KOPT-K1 (cell line): ENCODE results near the gene MLANA.

Experiments used
- H3K27ac ChIP-seq: fragments of 200-600 bp; sonication (generic); 2 replicates; pipeline ENCODE4 v1.5.1; 2016; ENCODE audit warnings: antibody characterized with exemption, mild to moderate bottlenecking, low read depth, low read length; ENCODE audit not compliant: poor library complexity, severe bottlenecking
- H3K36me3 ChIP-seq: fragments of 200-600 bp; sonication (generic); 2 replicates; pipeline ENCODE4 v1.5.1; 2017; ENCODE audit warnings: antibody characterized with exemption, mild to moderate bottlenecking, low read length, moderate library complexity; ENCODE audit not compliant: insufficient read depth
- H3K9me3 ChIP-seq: fragments of 200-600 bp; sonication (generic); 2 replicates; pipeline ENCODE4 v1.5.1; 2017; ENCODE audit warnings: antibody characterized with exemption, low read length, mild to moderate bottlenecking; ENCODE audit not compliant: insufficient read depth, poor library complexity, severe bottlenecking

MLANA gene

GRCh38 chr9:5890641-5891040 lies at the start of gene MLANA:
TSS of gene MLANA (plus strand) at chr9:5890889. CDS start at chr9:5892475, 1,586 bp downstream.
- no peaks in the 10 kb centered on the region for H3K36me3 ChIP-seq
- H3K27ac ChIP-seq: no peak within 1 kb of the TSS
- H3K9me3 ChIP-seq: no peaks in the 10 kb centered on the region

GRCh38 chr9:5841771-5842573 lies 48.7 kb upstream of the MLANA start:
- Histone ChIP-seq H3K36me3 (no peaks in the 10 kb centered on the region), H3K9me3 (no peaks in the 10 kb centered on the region), H3K27ac (no peak overlapping the region)

DNA sequence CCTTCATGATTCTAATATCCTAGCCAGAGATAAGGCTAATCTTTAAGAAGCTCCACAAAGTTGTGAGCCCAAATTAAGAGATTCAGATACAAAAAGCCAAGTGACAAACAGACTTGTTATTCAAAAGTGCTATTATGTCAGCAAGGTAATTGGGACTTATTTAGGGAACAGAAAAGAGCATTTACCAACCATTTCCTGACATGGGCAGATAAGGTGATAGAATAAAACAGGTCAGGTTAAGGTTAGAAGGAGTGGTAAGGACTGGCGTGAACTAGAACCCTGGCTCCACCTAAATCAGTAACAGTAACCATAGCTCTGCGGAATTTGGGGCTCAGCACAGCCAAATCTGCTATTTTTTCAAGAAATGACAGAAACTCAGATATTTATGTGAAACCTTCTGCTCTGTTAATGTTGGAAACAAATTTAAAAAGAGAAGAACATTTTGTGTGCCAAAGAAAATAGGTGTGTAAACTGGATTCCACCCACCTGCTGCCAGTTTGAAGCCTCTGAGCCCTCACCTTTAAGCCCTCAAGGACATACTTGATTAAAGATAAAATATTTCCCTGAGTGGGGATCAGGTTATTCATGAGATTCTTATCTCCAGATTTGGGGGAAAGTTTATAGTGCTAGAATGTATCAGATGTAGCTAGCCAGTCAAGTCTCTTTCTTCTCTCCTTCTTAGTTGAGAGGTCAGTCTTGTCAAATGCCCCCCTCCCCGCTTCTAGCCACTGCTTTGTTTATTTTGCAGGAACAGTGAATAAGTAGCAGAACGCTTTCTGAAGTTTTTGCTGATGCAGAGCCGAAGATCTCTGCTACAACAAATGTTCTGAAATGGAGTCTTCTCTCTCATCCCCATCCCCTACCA lies 47.5 kb upstream of the MLANA start:
- Histone ChIP-seq H3K36me3 (no peaks in the 10 kb centered on the region), H3K27ac (no peak overlapping the region), H3K9me3 (no peaks in the 10 kb centered on the region)

GRCh38 chr9:5843794-5844471 lies 46.8 kb upstream of the MLANA start:
- Histone ChIP-seq H3K27ac (no peak overlapping the region), H3K36me3 (no peaks in the 10 kb centered on the region), H3K9me3 (no peaks in the 10 kb centered on the region)

GRCh38 chr9:5845157-5845531 lies 45.5 kb upstream of the MLANA start:
- H3K9me3 ChIP-seq: no peaks in the 10 kb centered on the region
- no peaks in the 10 kb centered on the region for H3K36me3 ChIP-seq
- H3K27ac ChIP-seq: no peak overlapping the region

- no peak overlapping the region for H3K27ac ChIP-seq
Observed at GRCh38 chr9:5846096-5846495, 44.6 kb upstream of the MLANA start.

GRCh38 chr9:5846501-5846921 lies 44.2 kb upstream of the MLANA start:
- Histone ChIP-seq H3K27ac (no peak overlapping the region), H3K9me3 (no peaks in the 10 kb centered on the region), H3K36me3 (no peaks in the 10 kb centered on the region)

More at GRCh38 chr9:5846096-5846495, 44.6 kb upstream of the MLANA start:
- Histone ChIP-seq H3K36me3 (no peaks in the 10 kb centered on the region), H3K9me3 (no peaks in the 10 kb centered on the region)

GRCh38 chr9:5848372-5848882 lies 42.3 kb upstream of the MLANA start:
- Histone ChIP-seq H3K9me3 (no peaks in the 10 kb centered on the region), H3K27ac (no peak overlapping the region), H3K36me3 (no peaks in the 10 kb centered on the region)

DNA sequence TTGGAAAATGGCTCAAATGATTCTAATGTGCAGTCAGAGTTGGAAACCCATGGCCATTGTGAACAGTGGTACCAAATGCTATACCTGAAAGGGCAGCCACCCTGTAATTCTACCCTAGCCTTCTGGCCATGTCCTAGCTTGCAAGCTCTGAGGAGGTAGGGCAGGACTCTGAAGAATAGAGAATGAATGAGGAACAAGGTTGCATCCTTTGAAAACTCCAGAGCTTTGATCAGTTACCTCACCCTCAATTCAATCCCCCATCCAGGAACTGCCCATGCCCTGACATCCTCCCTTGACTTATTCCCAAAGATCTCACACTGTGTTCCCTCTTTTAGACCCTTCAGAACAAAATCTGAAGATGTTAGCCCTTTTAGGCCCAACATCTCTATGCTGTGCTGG lies 40.0 kb upstream of the MLANA start:
- Histone ChIP-seq H3K27ac (no peak overlapping the region), H3K36me3 (no peaks in the 10 kb centered on the region), H3K9me3 (no peaks in the 10 kb centered on the region)

DNA sequence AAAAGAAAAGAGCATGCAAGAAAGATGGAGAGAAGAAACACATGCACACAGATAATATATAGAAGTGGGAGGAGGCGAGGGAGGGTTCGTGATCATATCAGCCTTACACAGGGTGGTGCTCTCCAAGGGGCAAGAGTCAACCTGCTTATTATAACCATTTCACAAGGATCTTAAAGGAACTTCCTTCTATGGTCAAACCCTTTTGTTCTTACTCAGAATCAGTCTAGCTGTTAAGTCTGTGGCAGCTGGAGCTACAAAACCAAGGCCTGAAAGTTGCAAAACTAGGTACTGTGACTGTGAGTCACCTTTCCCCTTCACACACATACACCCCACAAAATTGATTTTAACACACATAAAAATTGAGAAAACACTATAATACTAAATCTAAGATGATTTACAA lies 39.2 kb upstream of the MLANA start:
- H3K9me3 ChIP-seq: no peaks in the 10 kb centered on the region
- H3K27ac ChIP-seq: no peak overlapping the region
- no peaks in the 10 kb centered on the region for H3K36me3 ChIP-seq

- no peaks in the 10 kb centered on the region for H3K36me3 ChIP-seq
- no peaks in the 10 kb centered on the region for H3K9me3 ChIP-seq
- H3K27ac ChIP-seq: no peak overlapping the region
Observed at GRCh38 chr9:5852987-5853386, 37.7 kb upstream of the MLANA start.

DNA sequence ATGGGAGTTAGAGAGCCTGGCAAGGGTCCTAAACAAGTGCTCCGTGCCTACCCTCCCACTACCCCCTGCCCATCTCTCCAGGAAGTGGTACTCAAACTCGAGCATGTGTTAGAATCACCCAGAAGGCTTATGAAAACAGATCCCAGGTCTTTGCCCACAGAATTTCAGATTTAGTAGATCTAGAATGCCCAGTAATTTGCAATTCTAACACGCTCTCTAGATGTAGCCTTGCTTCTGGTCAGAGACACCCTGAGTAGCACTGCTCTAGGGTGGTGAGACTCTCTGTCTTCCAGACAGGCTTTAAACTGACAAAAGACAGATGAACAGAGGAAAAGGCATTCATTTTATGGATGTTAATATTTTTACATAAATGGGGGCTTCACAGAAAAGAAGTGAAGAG lies 37.1 kb upstream of the MLANA start:
- H3K27ac ChIP-seq: no peak overlapping the region
- no peaks in the 10 kb centered on the region for H3K9me3 ChIP-seq
- no peaks in the 10 kb centered on the region for H3K36me3 ChIP-seq

GRCh38 chr9:5854063-5854790 lies 36.5 kb upstream of the MLANA start:
- Histone ChIP-seq H3K36me3 (no peaks in the 10 kb centered on the region), H3K27ac (no peak overlapping the region), H3K9me3 (no peaks in the 10 kb centered on the region)

- Histone ChIP-seq H3K9me3 (no peaks in the 10 kb centered on the region), H3K36me3 (no peaks in the 10 kb centered on the region), H3K27ac (no peak overlapping the region)
Observed at GRCh38 chr9:5857928-5858327, 32.8 kb upstream of the MLANA start.
